ENCODE results near the gene NSF.

Gene NSF

GRCh38 chr17:46796956-46797530, 206.6 kb downstream of the NSF start:
- Histone ChIP-seq H3K4me3 (replicated peaks; ENCODE audit: insufficient read depth, low read length) (no peak overlapping the region), H3K27me3 (ENCODE audit: insufficient read depth, poor library complexity, severe bottlenecking) (peaks cover 9% of the 10 kb centered on the region), H3K27ac (replicated peaks) (no peak overlapping the region)
- no peak for TF ChIP-seq SPI1 (IDR thresholded peaks at IDR 0.05; ENCODE audit: borderline replicate concordance, low read depth)
- no peak for TF ChIP-seq GABPA (IDR thresholded peaks at IDR 0.05; ENCODE audit: low read depth)
- no peak for TF ChIP-seq POLR2AphosphoS5 (IDR thresholded peaks at IDR 0.05; ENCODE audit: low read depth)
- TF ChIP-seq CTCF (IDR thresholded peaks at IDR 0.05; ENCODE audit: insufficient read depth, low read length) = no peak
- TF ChIP-seq REST (IDR thresholded peaks at IDR 0.05; ENCODE audit: insufficient replicate concordance, low read depth) = no peak
- no peak for DNase-seq (ENCODE audit: low read depth in 1 of 2, low spot score in 1 of 2)

- TF ChIP-seq SPI1 (IDR thresholded peaks at IDR 0.05; ENCODE audit: borderline replicate concordance, low read depth) (no peak), CTCF (IDR thresholded peaks at IDR 0.05; ENCODE audit: insufficient read depth, low read length) (no peak), POLR2AphosphoS5 (IDR thresholded peaks at IDR 0.05; ENCODE audit: low read depth) (no peak), REST (IDR thresholded peaks at IDR 0.05; ENCODE audit: insufficient replicate concordance, low read depth) (no peak), GABPA (IDR thresholded peaks at IDR 0.05; ENCODE audit: low read depth) (no peak)
- Histone ChIP-seq H3K27me3 (ENCODE audit: insufficient read depth, poor library complexity, severe bottlenecking) (peaks cover 7% of the 10 kb centered on the region), H3K27ac (replicated peaks) (no peak overlapping the region), H3K4me3 (replicated peaks; ENCODE audit: insufficient read depth, low read length) (no peak overlapping the region)
- no peak for DNase-seq (ENCODE audit: low read depth in 1 of 2, low spot score in 1 of 2)
These were observed 210.1 kb downstream of the NSF start for GRCh38 chr17:46800573-46800972.

- Histone ChIP-seq H3K27ac (replicated peaks) (no peak overlapping the region), H3K27me3 (ENCODE audit: insufficient read depth, poor library complexity, severe bottlenecking) (no peaks in the 10 kb centered on the region), H3K4me3 (replicated peaks; ENCODE audit: insufficient read depth, low read length) (no peak overlapping the region)
- TF ChIP-seq REST (IDR thresholded peaks at IDR 0.05; ENCODE audit: insufficient replicate concordance, low read depth) (no peak), CTCF (IDR thresholded peaks at IDR 0.05; ENCODE audit: insufficient read depth, low read length) (no peak), SPI1 (IDR thresholded peaks at IDR 0.05; ENCODE audit: borderline replicate concordance, low read depth) (no peak), GABPA (IDR thresholded peaks at IDR 0.05; ENCODE audit: low read depth) (no peak), POLR2AphosphoS5 (IDR thresholded peaks at IDR 0.05; ENCODE audit: low read depth) (no peak)
- DNase-seq (ENCODE audit: low read depth in 1 of 2, low spot score in 1 of 2) = no peak
These were observed 212.3 kb downstream of the NSF start for GRCh38 chr17:46802800-46803199.

Data from HL-60 (cell line).